ENCODE measurements around the gene KIAA0586. TPM values are rescaled to one million over a fixed set of nuclear protein-coding genes. Genes with fewer than 3 reads are reported as not detected.
A peak's percentile ranks its signal among the peaks of the same experiment; 100 is the strongest.

Gene KIAA0586
- total RNA-seq, 2 donors from 2014 or later: 44.7 to 53.9 TPM

GRCh38 chr14:58537004-58537403, 109.5 kb downstream of the KIAA0586 start:
- H3K27ac Mint-ChIP-seq: peak overlapping the region; percentile 51
- peak in 1 of 2 donors; percentile 55 for ATAC-seq (replicated peaks in 1 of 2)
- no peaks in the 10 kb centered on the region for H3K9me3 Mint-ChIP-seq
- no peak for DNase-seq
- no peak overlapping the region for H3K4me3 Mint-ChIP-seq
- H3K4me1 Mint-ChIP-seq (ENCODE audit: low read depth): peaks cover 5% of the 10 kb centered on the region
- no peaks in the 10 kb centered on the region for H3K27me3 Mint-ChIP-seq (ENCODE audit: low read depth)
- H3K36me3 Mint-ChIP-seq (ENCODE audit: insufficient read depth in 2 of 2): no peaks in the 10 kb centered on the region

DNA sequence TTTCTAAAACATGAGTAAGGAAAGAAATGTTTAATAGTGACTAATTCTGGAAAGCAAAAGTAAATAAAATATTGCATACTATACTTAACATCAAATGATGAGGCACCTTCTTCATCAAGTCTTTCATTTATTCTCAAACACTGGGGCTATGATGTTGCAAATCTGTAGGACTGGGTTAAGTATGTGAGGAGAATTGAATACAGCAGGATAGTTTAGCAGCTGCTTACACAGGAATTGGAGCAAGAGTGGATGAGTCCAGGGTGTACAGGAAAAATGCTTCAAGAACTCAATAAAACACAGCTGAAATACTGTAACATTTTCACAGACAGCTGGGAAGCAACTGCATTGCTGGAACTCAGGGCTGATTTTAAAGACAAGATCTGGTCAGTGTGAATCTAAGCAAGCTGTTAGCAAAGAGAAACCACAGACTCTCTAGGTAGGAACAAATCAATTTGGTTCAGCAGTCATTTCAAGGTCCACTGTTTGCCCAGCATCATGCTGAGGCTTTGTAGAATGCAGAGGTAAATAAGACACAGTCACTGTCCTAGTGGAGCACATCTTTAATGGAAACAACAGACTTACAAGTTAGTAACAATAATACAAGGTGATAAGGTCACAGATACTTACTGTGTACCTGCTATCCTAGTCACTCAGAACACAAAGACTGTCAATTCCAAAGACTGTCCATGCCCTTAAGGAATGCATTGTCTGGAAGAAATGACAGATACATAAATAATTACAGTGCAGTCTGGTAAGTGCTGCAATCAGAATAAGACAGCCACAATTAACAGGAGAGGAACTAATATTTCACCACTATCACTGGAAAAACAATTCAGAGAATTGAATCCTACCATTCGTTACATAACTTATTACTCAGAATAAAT, 113.5 kb downstream of the KIAA0586 start:
- H3K9me3 Mint-ChIP-seq: peaks cover 2% of the 10 kb centered on the region in 2 donors
- no peak overlapping the region for H3K4me3 Mint-ChIP-seq
- peaks cover 8 to 9% of the 10 kb centered on the region in 2 donors for H3K36me3 Mint-ChIP-seq (ENCODE audit: insufficient read depth in 2 of 2)
- ATAC-seq (replicated peaks in 1 of 2) (no peak), DNase-seq (no peak)
- no peaks in the 10 kb centered on the region for H3K4me1 Mint-ChIP-seq (ENCODE audit: low read depth)
- no peak overlapping the region for H3K27ac Mint-ChIP-seq
- no peaks in the 10 kb centered on the region for H3K27me3 Mint-ChIP-seq (ENCODE audit: low read depth)

DNA sequence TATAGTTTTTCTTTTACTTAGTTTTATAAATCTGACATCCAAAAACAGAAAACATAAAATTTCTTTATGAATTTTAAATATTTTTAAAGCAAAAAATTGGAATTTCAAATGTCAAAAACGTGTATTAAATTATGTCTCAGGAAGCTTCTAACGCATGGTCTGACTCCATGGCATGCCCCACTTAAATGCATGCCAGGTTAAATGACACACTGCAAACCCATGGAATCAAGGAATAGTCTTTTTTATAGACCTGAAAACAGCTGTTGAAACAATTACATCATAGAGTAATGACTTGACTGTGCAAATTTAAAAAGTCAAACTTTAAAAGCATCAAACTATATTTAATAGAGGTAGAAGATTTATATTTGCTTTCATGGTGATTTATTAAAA, 114.1 kb downstream of the KIAA0586 start:
- no peaks in the 10 kb centered on the region for H3K4me1 Mint-ChIP-seq (ENCODE audit: low read depth)
- no peaks in the 10 kb centered on the region for H3K27me3 Mint-ChIP-seq (ENCODE audit: low read depth)
- no peak overlapping the region for H3K27ac Mint-ChIP-seq
- DNase-seq: no peak
- H3K36me3 Mint-ChIP-seq (ENCODE audit: insufficient read depth in 2 of 2): peaks cover 8 to 9% of the 10 kb centered on the region in 2 donors
- no peak for ATAC-seq (replicated peaks in 1 of 2)
- peaks cover 2% of the 10 kb centered on the region in 2 donors for H3K9me3 Mint-ChIP-seq
- no peak overlapping the region for H3K4me3 Mint-ChIP-seq

DNA sequence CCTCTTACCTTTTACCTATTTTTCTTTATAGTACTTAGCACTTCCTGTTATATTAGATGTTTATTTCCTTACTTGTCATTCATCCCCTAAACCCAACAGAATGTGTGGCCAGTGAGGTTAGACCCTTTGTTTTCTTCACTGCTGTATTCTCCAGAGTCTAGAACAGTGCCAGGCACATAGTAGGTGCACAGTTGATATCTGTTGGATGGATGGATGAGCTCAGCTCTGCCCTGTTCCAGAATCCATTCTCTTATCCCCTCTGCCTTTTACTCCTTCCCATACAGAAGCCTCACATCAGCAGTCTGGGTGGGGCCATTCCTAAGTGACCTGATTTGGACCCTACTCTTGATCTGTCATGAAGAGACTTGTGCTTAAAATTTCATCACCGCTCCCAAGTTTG, 115.7 kb downstream of the KIAA0586 start:
- Mint-ChIP-seq H3K36me3 (ENCODE audit: insufficient read depth in 2 of 2) (peaks cover 8 to 9% of the 10 kb centered on the region in 2 donors), H3K9me3 (peaks cover 2% of the 10 kb centered on the region in 2 donors), H3K4me3 (no peak overlapping the region), H3K4me1 (ENCODE audit: low read depth) (no peaks in the 10 kb centered on the region), H3K27ac (peak overlapping the region; percentile 12), H3K27me3 (ENCODE audit: low read depth) (no peaks in the 10 kb centered on the region)
- DNase-seq (no peak), ATAC-seq (replicated peaks in 1 of 2) (no peak)

GRCh38 chr14:58547649-58548048, 120.1 kb downstream of the KIAA0586 start:
- no peak for ATAC-seq (replicated peaks in 1 of 2)
- Mint-ChIP-seq H3K4me3 (no peak overlapping the region), H3K9me3 (peaks cover 2% of the 10 kb centered on the region in 2 donors), H3K36me3 (ENCODE audit: insufficient read depth in 2 of 2) (peaks cover 8 to 9% of the 10 kb centered on the region in 2 donors), H3K27ac (no peak overlapping the region), H3K4me1 (ENCODE audit: low read depth) (no peaks in the 10 kb centered on the region), H3K27me3 (ENCODE audit: low read depth) (no peaks in the 10 kb centered on the region)
- no peak for DNase-seq

DNA sequence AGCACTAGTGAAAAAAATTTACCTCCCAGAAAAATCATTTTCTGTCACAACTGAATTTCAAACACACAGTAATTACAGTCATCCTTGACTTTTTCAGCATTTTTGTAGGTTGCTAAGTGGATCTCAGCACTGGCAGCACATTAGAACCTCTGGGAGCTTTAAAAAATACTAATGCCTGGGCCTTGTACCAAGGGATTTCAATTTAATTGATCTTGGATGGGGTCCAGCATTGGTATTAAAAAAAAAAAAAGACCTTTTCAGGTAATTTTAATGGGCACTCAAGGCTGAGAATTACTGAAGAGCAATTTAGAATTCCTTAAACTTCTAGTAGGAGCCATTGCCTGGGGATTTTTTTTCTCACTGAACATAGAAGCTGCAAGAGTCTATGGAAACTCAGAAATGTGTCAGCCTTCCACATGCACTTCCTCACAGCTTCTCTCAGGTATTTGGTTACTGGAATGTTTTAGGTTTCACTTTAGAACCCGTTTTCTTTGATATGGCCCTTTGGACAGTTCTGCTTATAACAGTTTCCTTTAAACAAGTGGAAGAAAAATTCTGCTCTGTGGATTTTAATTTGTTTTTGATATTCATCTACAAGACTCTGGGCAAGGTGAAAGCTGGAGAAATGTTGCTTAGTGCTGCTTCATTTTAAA, 121.7 kb downstream of the KIAA0586 start:
- ATAC-seq (replicated peaks in 1 of 2) (no peak), DNase-seq (no peak)
- no peak overlapping the region for H3K27ac Mint-ChIP-seq
- H3K27me3 Mint-ChIP-seq (ENCODE audit: low read depth): no peaks in the 10 kb centered on the region
- no peak overlapping the region for H3K4me3 Mint-ChIP-seq
- H3K36me3 Mint-ChIP-seq (ENCODE audit: insufficient read depth in 2 of 2): peaks cover 0 to 3% of the 10 kb centered on the region in 2 donors
- H3K9me3 Mint-ChIP-seq: no peaks in the 10 kb centered on the region
- no peaks in the 10 kb centered on the region for H3K4me1 Mint-ChIP-seq (ENCODE audit: low read depth)

- Mint-ChIP-seq H3K9me3 (no peaks in the 10 kb centered on the region), H3K36me3 (ENCODE audit: insufficient read depth in 2 of 2) (no peaks in the 10 kb centered on the region), H3K27ac (no peak overlapping the region), H3K4me1 (ENCODE audit: low read depth) (no peaks in the 10 kb centered on the region), H3K27me3 (ENCODE audit: low read depth) (no peaks in the 10 kb centered on the region), H3K4me3 (no peak overlapping the region)
- DNase-seq (no peak), ATAC-seq (replicated peaks in 1 of 2) (no peak)
Measured at GRCh38 chr14:58553959-58554358, 126.4 kb downstream of the KIAA0586 start.

GRCh38 chr14:58555647-58556046, 128.1 kb downstream of the KIAA0586 start:
- no peak overlapping the region for H3K27ac Mint-ChIP-seq
- no peaks in the 10 kb centered on the region for H3K36me3 Mint-ChIP-seq (ENCODE audit: insufficient read depth in 2 of 2)
- H3K4me3 Mint-ChIP-seq: no peak overlapping the region
- H3K27me3 Mint-ChIP-seq (ENCODE audit: low read depth): no peaks in the 10 kb centered on the region
- DNase-seq (no peak), ATAC-seq (replicated peaks in 1 of 2) (no peak)
- no peaks in the 10 kb centered on the region for H3K9me3 Mint-ChIP-seq
- H3K4me1 Mint-ChIP-seq (ENCODE audit: low read depth): no peaks in the 10 kb centered on the region

DNA sequence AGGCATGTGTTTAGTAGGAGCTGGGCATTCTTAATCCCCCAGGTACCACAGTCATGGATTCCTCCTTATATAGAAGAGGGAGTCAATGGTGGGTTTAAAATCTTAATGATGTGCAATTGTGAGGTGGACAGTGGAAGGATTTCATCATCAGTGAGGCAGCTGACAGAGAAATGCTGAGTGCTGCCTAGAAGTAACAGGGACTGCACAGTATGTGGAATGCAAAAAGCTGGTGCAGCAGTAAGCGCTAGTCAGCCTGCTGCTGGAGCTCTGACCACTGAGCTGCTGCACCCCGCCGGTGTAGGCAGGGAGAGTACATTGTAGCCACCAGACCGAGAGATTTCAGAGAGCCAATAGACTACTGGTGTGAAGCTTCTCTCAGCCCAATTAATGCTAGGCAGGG, 129.7 kb downstream of the KIAA0586 start:
- H3K9me3 Mint-ChIP-seq: no peaks in the 10 kb centered on the region
- DNase-seq: no peak
- H3K4me3 Mint-ChIP-seq: no peak overlapping the region
- H3K27ac Mint-ChIP-seq: no peak overlapping the region
- ATAC-seq (replicated peaks in 1 of 2): no peak
- no peaks in the 10 kb centered on the region for H3K27me3 Mint-ChIP-seq (ENCODE audit: low read depth)
- H3K4me1 Mint-ChIP-seq (ENCODE audit: low read depth): no peaks in the 10 kb centered on the region
- no peaks in the 10 kb centered on the region for H3K36me3 Mint-ChIP-seq (ENCODE audit: insufficient read depth in 2 of 2)

DNA sequence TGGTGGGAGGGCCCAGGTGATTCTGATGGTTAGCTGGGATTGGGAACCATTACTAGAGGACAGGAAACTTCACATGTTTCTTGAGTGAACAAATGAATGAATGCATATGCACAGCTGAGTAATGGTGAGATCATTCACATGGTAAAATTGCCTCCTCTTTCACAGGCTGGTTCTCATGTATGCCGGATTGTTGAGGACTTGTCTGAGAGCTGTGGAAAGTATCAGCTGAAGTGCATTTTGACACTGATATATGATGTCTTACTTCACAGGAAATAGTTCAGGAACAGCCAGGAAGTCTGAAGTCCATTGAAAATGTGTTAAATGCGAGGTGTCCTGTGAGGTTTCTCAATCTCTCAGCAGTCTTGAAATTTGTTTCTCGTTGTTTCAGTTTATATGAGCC, 132.7 kb downstream of the KIAA0586 start:
- H3K36me3 Mint-ChIP-seq (ENCODE audit: insufficient read depth in 2 of 2): no peaks in the 10 kb centered on the region
- H3K27ac Mint-ChIP-seq: no peak overlapping the region
- ATAC-seq (replicated peaks in 1 of 2) (peak; percentile 41 to 54), DNase-seq (no peak)
- no peaks in the 10 kb centered on the region for H3K27me3 Mint-ChIP-seq (ENCODE audit: low read depth)
- no peak overlapping the region for H3K4me3 Mint-ChIP-seq
- no peaks in the 10 kb centered on the region for H3K4me1 Mint-ChIP-seq (ENCODE audit: low read depth)
- H3K9me3 Mint-ChIP-seq: no peaks in the 10 kb centered on the region

DNA sequence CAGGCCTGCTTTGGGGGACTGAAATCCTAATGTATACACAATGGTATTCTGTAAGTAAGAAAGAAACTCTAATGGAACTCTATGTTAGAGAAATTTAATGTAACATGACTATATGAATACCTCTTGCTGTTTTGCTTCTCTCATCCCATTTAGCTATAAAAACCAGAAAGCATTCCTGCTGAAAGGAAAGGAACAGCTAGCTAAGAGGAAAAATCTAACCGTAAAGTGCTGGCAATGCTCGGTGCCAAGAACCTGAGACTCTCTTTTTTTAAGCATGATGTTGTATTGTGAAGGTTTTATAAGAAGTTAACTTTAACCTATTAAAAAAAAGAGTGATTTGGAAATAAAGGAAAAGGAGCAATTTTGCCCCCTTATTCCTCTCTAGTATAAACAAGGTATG, 134.6 kb downstream of the KIAA0586 start:
- H3K4me3 Mint-ChIP-seq: no peak overlapping the region
- no peak overlapping the region for H3K27ac Mint-ChIP-seq
- ATAC-seq (replicated peaks in 1 of 2): no peak
- no peaks in the 10 kb centered on the region for H3K27me3 Mint-ChIP-seq (ENCODE audit: low read depth)
- DNase-seq: no peak
- H3K36me3 Mint-ChIP-seq (ENCODE audit: insufficient read depth in 2 of 2): no peaks in the 10 kb centered on the region
- no peaks in the 10 kb centered on the region for H3K4me1 Mint-ChIP-seq (ENCODE audit: low read depth)
- H3K9me3 Mint-ChIP-seq: no peaks in the 10 kb centered on the region

DNA sequence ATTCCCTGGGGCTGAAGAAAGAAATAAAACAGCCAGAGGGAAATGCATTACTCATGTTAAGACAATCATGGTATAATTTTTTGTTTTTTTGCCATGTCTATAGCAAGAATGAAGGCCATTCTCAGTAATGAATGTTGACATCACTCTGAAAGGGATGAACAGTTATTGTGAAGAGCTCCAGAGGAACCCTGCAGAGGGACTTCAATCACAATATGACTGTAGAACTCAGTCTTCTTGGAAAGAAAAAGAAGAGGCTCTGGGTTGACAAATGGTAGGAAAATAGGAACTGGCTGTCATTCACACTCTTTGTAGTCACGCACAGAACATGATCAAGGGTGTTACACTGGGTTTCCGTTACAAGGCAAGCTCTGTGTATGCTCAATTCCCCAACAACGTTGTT, 136.5 kb downstream of the KIAA0586 start:
- Mint-ChIP-seq H3K27ac (no peak overlapping the region), H3K36me3 (ENCODE audit: insufficient read depth in 2 of 2) (no peaks in the 10 kb centered on the region), H3K4me3 (no peak overlapping the region), H3K9me3 (no peaks in the 10 kb centered on the region), H3K27me3 (ENCODE audit: low read depth) (no peaks in the 10 kb centered on the region), H3K4me1 (ENCODE audit: low read depth) (peaks cover 3% of the 10 kb centered on the region)
- DNase-seq (no peak), ATAC-seq (replicated peaks in 1 of 2) (no peak)

DNA sequence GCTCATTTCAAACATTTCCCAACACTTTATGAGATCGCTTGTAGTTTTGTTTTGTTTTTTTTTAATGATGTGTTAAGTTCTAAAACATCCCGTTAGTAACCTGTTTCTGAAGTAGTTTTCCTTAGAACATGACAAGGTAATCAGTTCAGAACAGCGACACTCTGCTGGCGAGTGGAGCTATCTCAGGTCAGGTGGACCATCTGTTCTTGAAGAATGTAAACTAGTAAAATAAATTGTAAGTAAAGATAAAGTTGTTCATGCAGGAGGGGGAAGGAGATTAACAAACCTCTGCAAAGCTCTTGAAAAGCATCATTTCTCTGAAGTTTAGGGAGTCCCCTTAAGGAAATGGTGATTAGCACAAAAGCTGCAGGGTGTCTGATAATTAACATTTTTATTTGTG, 138.3 kb downstream of the KIAA0586 start:
- Mint-ChIP-seq H3K27me3 (ENCODE audit: low read depth) (no peaks in the 10 kb centered on the region), H3K9me3 (no peaks in the 10 kb centered on the region), H3K4me1 (ENCODE audit: low read depth) (peaks cover 18% of the 10 kb centered on the region), H3K36me3 (ENCODE audit: insufficient read depth in 2 of 2) (no peaks in the 10 kb centered on the region), H3K4me3 (no peak overlapping the region), H3K27ac (no peak overlapping the region)
- ATAC-seq (replicated peaks in 1 of 2) (no peak), DNase-seq (no peak)
